Tibial nerve (tissue), 4 donors: ENCODE results near the gene BCAS1.

ENCODE experiments used
- CTCF ChIP-seq, 5 experiments: fragments of 200-600 bp in 3 of 5; fragments of 450-650 bp in 2 of 5; sonication (generic) in 3 of 5; IDR thresholded peaks; one replicate each; pipeline ENCODE4 v1.5.1; 2016 to 2019; ENCODE audit warnings: antibody characterized with exemption in 5 of 5, mild to moderate bottlenecking in 3 of 5, moderate library complexity in 2 of 5
- EP300 ChIP-seq, 2 donors: sonication (generic); formaldehyde crosslinking; IDR thresholded peaks; one replicate each; pipeline ENCODE4 v1.6.1; 2017; ENCODE audit warnings: antibody characterized with exemption in 2 of 2, mild to moderate bottlenecking in 1 of 2
- POLR2A ChIP-seq, 2 donors: fragments of 450-650 bp; IDR thresholded peaks; one replicate each; pipeline ENCODE4 v1.6.1; 2017; ENCODE audit warnings: antibody characterized with exemption in 2 of 2, mild to moderate bottlenecking in 2 of 2, moderate library complexity in 2 of 2

GRCh38 chr20:53985150-53985518, 85.3 kb downstream of the BCAS1 start:
- TF ChIP-seq CTCF (IDR thresholded peaks at IDR 0.05) (no peak), POLR2A (IDR thresholded peaks at IDR 0.05) (no peak), EP300 (IDR thresholded peaks at IDR 0.05) (no peak)
